Measurements from ENCODE around the gene NEK11. TPM values are rescaled to one million over a fixed set of nuclear protein-coding genes. Genes with fewer than 3 reads are reported as not detected.
"Not testable (repeated sequence)": the region's sequence is repeated elsewhere in the genome, so short reads cannot be mapped to it uniquely, and the experiment has no call there.

NEK11 gene
- total RNA-seq, 1 donor from 2014 or later: 7.1 TPM

DNA sequence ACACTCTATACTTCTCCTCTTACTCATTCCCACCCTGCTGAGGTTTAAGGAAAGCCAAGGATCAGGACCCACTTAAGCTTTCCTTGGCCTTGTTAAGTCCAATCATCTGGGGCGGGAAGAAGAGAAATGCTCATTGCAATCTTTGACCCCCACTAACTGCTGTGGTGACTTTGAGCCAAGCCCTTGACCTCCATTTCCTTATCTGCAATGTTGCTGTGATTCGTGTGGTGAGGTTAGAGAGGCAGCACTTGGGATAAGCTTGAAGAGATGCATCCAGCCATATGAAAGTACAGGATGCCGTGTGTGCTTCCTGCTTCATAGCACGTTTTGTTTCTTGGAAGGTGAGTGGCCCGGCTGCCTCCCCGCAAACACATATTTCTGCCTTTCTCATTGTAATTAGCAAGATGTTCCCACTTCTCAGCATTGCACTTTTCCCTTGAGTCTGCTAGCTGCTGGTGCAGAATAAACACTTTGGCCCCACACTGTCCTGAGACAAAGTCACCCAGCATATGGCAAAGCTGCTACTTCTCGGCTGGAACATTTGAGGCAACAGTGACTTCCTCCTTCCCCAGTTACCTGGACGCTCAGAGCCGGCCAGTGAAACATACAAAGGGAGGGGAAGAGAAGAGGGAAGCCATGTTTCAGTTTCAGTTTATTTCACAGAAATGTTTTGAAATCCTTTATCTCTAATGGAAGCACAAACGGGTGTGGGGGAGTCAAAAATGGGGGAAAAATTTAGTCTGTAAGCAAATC, 344.4 kb downstream of the NEK11 start:
- Mint-ChIP-seq H3K4me3 (ENCODE audit: unreplicated experiment) (no peak overlapping the region), H3K27me3 (ENCODE audit: low read depth, unreplicated experiment) (no peaks in the 10 kb centered on the region), H3K36me3 (ENCODE audit: low read depth, unreplicated experiment) (peaks cover 12% of the 10 kb centered on the region), H3K27ac (ENCODE audit: unreplicated experiment) (no peak overlapping the region), H3K9me3 (ENCODE audit: unreplicated experiment) (no peaks in the 10 kb centered on the region), H3K4me1 (ENCODE audit: low read depth, unreplicated experiment) (no peaks in the 10 kb centered on the region)
- H3K4me1 ChIP-seq (ENCODE audit: insufficient read depth, low read length): no peaks in the 10 kb centered on the region
- DNase-seq (ENCODE audit: low read depth): no peak
- no peak overlapping the region for H3K4me2 ChIP-seq (ENCODE audit: low read length)
- H3K9ac ChIP-seq (ENCODE audit: low read length): no peak overlapping the region
- H3K4me3 ChIP-seq (ENCODE audit: insufficient read depth, low read depth, low read length): no peak overlapping the region
- no peaks in the 10 kb centered on the region for H3K27me3 ChIP-seq (ENCODE audit: insufficient read depth, low read length)
- TF ChIP-seq EZH2 (IDR thresholded peaks at IDR 0.05; ENCODE audit: insufficient read depth, low read length): no peak
- TF ChIP-seq CTCF (IDR thresholded peaks at IDR 0.05; ENCODE audit: insufficient read depth, low read depth, low read length): no peak
- H3K27ac ChIP-seq (ENCODE audit: low read depth, low read length): no peak overlapping the region
- H3K79me2 ChIP-seq (ENCODE audit: insufficient read depth, low read length): no peaks in the 10 kb centered on the region
- FAIRE-seq: no peak
- H3K36me3 ChIP-seq (ENCODE audit: insufficient read depth, low read length): peaks cover 3% of the 10 kb centered on the region
- no peaks in the 10 kb centered on the region for H4K20me1 ChIP-seq (ENCODE audit: insufficient read depth, low read length)
- no peak overlapping the region for H2AFZ ChIP-seq (ENCODE audit: low read depth, low read length)
- H3K9me3 ChIP-seq (ENCODE audit: insufficient read depth, low read depth, low read length): no peaks in the 10 kb centered on the region

DNA sequence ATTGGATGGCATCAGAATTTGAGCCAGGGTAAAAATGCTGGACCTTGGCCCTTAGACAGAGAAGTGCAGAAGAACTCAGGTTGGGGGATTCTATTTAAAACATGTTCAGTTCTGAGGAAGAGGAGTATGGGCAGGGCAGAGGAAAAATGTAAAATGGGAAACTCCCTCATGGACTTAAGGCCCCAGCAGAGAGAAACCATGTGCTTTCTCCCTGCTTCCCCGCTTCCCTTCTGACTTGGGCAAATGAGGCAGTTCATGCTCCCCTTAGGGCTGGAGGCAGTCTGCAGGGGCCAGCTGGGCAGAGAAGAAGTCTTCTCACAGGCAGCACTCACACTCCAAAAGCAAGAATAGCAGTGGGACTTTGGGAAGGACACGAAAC, 345.0 kb downstream of the NEK11 start:
- no peak overlapping the region for H3K4me3 ChIP-seq (ENCODE audit: insufficient read depth, low read depth, low read length)
- peaks cover 12% of the 10 kb centered on the region for H3K36me3 Mint-ChIP-seq (ENCODE audit: low read depth, unreplicated experiment)
- H3K27me3 ChIP-seq (ENCODE audit: insufficient read depth, low read length): no peaks in the 10 kb centered on the region
- DNase-seq (ENCODE audit: low read depth) (no peak), FAIRE-seq (no peak)
- H3K4me1 ChIP-seq (ENCODE audit: insufficient read depth, low read length): no peaks in the 10 kb centered on the region
- no peaks in the 10 kb centered on the region for H3K4me1 Mint-ChIP-seq (ENCODE audit: low read depth, unreplicated experiment)
- no peak overlapping the region for H3K27ac Mint-ChIP-seq (ENCODE audit: unreplicated experiment)
- no peaks in the 10 kb centered on the region for H3K79me2 ChIP-seq (ENCODE audit: insufficient read depth, low read length)
- H3K9ac ChIP-seq (ENCODE audit: low read length): no peak overlapping the region
- H3K27me3 Mint-ChIP-seq (ENCODE audit: low read depth, unreplicated experiment): no peaks in the 10 kb centered on the region
- no peaks in the 10 kb centered on the region for H3K9me3 ChIP-seq (ENCODE audit: insufficient read depth, low read depth, low read length)
- H2AFZ ChIP-seq (ENCODE audit: low read depth, low read length): no peak overlapping the region
- H4K20me1 ChIP-seq (ENCODE audit: insufficient read depth, low read length): no peaks in the 10 kb centered on the region
- H3K36me3 ChIP-seq (ENCODE audit: insufficient read depth, low read length): peaks cover 6% of the 10 kb centered on the region
- H3K27ac ChIP-seq (ENCODE audit: low read depth, low read length): no peak overlapping the region
- TF ChIP-seq CTCF (IDR thresholded peaks at IDR 0.05; ENCODE audit: insufficient read depth, low read depth, low read length) (no peak), EZH2 (IDR thresholded peaks at IDR 0.05; ENCODE audit: insufficient read depth, low read length) (no peak)
- H3K4me3 Mint-ChIP-seq (ENCODE audit: unreplicated experiment): no peak overlapping the region
- no peak overlapping the region for H3K4me2 ChIP-seq (ENCODE audit: low read length)
- no peaks in the 10 kb centered on the region for H3K9me3 Mint-ChIP-seq (ENCODE audit: unreplicated experiment)

DNA sequence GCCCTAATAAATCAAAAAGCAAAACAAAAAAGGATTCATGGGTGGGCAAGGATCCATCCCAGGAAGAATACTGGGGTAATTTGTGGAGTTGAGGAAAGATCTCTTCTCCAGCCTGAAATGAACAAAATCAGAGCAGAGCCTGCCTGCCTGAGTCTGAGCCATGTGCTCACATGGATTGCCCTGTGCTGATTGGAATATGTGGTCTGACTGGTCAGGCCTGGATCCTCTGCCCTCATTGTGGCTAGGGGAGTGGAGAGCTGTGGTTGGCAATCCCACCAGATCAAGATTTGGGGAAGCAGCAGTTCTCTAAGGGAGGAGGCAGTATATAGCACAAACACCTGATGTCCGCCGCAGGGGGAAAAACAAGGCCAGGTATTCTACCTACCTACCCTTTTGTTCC, 348.1 kb downstream of the NEK11 start:
- no peaks in the 10 kb centered on the region for H3K9me3 ChIP-seq (ENCODE audit: insufficient read depth, low read depth, low read length)
- no peak overlapping the region for H2AFZ ChIP-seq (ENCODE audit: low read depth, low read length)
- Mint-ChIP-seq H3K27me3 (ENCODE audit: low read depth, unreplicated experiment) (no peaks in the 10 kb centered on the region), H3K27ac (ENCODE audit: unreplicated experiment) (no peak overlapping the region), H3K36me3 (ENCODE audit: low read depth, unreplicated experiment) (peaks cover 12% of the 10 kb centered on the region), H3K9me3 (ENCODE audit: unreplicated experiment) (no peaks in the 10 kb centered on the region), H3K4me3 (ENCODE audit: unreplicated experiment) (no peak overlapping the region), H3K4me1 (ENCODE audit: low read depth, unreplicated experiment) (peaks cover 2% of the 10 kb centered on the region)
- H3K36me3 ChIP-seq (ENCODE audit: insufficient read depth, low read length): peaks cover 6% of the 10 kb centered on the region
- no peaks in the 10 kb centered on the region for H3K27me3 ChIP-seq (ENCODE audit: insufficient read depth, low read length)
- TF ChIP-seq EZH2 (IDR thresholded peaks at IDR 0.05; ENCODE audit: insufficient read depth, low read length) (no peak), CTCF (IDR thresholded peaks at IDR 0.05; ENCODE audit: insufficient read depth, low read depth, low read length) (no peak)
- H3K4me3 ChIP-seq (ENCODE audit: insufficient read depth, low read depth, low read length): no peak overlapping the region
- DNase-seq (ENCODE audit: low read depth) (no peak), FAIRE-seq (no peak)
- no peak overlapping the region for H3K27ac ChIP-seq (ENCODE audit: low read depth, low read length)
- peaks cover 4% of the 10 kb centered on the region for H3K79me2 ChIP-seq (ENCODE audit: insufficient read depth, low read length)
- H4K20me1 ChIP-seq (ENCODE audit: insufficient read depth, low read length): no peaks in the 10 kb centered on the region
- no peak overlapping the region for H3K4me2 ChIP-seq (ENCODE audit: low read length)
- no peaks in the 10 kb centered on the region for H3K4me1 ChIP-seq (ENCODE audit: insufficient read depth, low read length)
- H3K9ac ChIP-seq (ENCODE audit: low read length): no peak overlapping the region

DNA sequence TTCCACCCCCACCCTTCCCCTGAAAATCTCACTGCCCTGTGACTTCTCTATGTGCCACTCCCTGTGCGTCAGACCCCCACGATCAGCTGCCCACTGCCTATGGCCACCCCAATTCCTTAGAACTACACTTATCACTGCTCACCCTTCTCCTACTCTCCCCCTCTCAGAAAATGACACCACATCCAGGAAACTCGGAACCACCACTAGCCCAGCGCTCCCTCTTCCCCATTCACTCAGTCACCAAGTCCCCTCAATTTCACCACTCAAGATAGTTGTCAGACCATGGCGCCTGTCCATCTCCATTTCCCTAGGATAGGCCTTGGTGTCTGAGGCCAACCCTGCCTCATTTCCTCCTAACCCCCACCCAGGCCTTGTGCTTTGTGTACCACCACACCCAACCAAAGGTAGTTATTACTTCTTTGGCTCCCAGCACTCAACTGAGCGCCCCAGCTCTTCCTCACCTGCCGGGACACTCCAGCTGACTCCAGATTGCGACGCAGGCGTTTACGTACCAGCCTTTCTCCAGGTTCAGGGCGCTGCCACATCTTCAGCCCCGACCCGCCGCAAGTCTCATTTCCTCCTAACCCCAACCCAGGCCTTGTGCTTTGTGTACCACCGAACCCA, 354.3 kb downstream of the NEK11 start:
- not testable (repeated sequence) for DNase-seq (ENCODE audit: low read depth); H3K36me3 ChIP-seq (ENCODE audit: insufficient read depth, low read length); H3K4me1 Mint-ChIP-seq (ENCODE audit: low read depth, unreplicated experiment); H3K9me3 Mint-ChIP-seq (ENCODE audit: unreplicated experiment); H3K27me3 ChIP-seq (ENCODE audit: insufficient read depth, low read length); H3K9me3 ChIP-seq (ENCODE audit: insufficient read depth, low read depth, low read length); H3K4me1 ChIP-seq (ENCODE audit: insufficient read depth, low read length); H3K27me3 Mint-ChIP-seq (ENCODE audit: low read depth, unreplicated experiment)
- peak; percentile 9 for FAIRE-seq
- Histone ChIP-seq H3K79me2 (ENCODE audit: insufficient read depth, low read length) (peaks cover 35% of the 10 kb centered on the region), H3K27ac (ENCODE audit: low read depth, low read length) (peak overlapping the region; percentile 80), H3K4me2 (ENCODE audit: low read length) (peak overlapping the region; percentile 92), H2AFZ (ENCODE audit: low read depth, low read length) (peak overlapping the region; percentile 94), H3K9ac (ENCODE audit: low read length) (peak overlapping the region; percentile 84), H3K4me3 (ENCODE audit: insufficient read depth, low read depth, low read length) (peak overlapping the region; percentile 77), H4K20me1 (ENCODE audit: insufficient read depth, low read length) (peaks cover 11% of the 10 kb centered on the region)
- peaks cover 15% of the 10 kb centered on the region for H3K36me3 Mint-ChIP-seq (ENCODE audit: low read depth, unreplicated experiment)
- peak overlapping the region; percentile 91 for H3K27ac Mint-ChIP-seq (ENCODE audit: unreplicated experiment)
- H3K4me3 Mint-ChIP-seq (ENCODE audit: unreplicated experiment): peak overlapping the region; percentile 93
